HG02571 (cell line): ENCODE measurements around the gene CPXCR1.
"Not testable (repeated sequence)": the region's sequence is repeated elsewhere in the genome, so short reads cannot be mapped to it uniquely, and the experiment has no call there.

Experiments
- ATAC-seq: cut with Tn5 transposase; IDR thresholded peaks from one replicate; pipeline ENCODE4 v1.9.1; 2021; ENCODE audit warnings: mild to moderate bottlenecking, moderate library complexity; ENCODE audit not compliant: unreplicated experiment

Gene CPXCR1

DNA sequence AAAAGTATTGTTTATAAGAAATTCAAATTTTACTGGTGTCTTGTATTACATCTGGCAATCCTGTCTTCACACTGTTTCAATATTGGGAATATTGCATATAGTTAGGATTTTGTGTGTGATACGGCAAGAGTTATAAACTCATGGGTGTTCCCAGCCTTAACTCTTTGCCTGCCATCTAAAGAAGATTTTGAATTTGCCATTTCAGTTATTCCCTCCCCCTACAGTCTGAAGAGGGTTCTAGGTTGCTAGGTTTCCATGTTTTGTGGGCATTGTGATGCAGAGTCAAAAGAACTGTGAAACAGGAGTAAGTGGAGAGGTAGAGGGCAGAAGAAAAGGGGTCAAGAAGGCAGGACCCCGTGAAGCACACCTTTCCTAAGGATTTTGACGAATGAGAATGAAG lies at the start of gene CPXCR1:
TSS of gene CPXCR1 (plus strand) at position 301 of the 400 bp plus-strand sequence. CDS start 6,190 bp downstream, outside the sequence.
- no peak for ATAC-seq

DNA sequence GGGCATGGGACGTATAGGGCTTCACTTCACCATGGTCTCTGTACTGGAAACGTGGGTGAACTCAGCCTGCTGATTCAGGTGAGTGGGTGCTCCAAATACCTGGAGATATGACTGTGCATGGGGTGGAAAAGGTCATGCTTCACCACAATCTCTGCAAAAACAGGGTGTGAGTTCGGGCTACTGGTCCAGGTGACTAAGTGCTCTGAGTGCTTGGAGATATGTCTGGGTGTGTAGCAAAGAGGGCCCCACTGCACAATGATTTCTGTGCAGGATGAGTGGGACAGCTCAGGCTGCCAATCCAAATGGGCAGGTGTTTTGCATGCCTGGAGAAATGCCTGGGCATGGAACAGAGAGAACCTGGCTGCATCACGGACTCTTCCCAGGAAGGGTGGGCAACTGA lies 11.2 kb upstream of the CPXCR1 start:
- no peak for ATAC-seq

DNA sequence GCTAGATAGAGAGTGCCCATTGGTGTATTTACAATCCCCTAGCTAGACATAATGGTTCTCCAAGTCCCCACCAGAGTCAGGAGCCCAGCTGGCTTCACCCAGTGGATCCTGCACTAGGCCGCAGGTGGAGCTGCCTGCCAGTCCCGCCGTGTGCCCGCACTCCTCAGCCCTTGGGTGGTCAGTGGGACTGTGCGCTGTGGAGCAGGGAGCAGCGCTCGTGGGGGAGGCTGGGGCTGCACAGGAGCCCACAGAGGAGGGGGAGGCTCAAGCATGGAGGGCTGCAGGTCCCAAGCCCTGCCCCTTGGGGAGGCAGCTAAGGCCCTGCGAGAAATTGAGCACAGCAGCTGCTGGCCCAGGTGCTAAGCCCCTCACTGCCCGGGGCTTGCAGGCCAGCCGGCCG lies 810 bp upstream of the CPXCR1 start:
- ATAC-seq, result not testable (repeated sequence)

DNA sequence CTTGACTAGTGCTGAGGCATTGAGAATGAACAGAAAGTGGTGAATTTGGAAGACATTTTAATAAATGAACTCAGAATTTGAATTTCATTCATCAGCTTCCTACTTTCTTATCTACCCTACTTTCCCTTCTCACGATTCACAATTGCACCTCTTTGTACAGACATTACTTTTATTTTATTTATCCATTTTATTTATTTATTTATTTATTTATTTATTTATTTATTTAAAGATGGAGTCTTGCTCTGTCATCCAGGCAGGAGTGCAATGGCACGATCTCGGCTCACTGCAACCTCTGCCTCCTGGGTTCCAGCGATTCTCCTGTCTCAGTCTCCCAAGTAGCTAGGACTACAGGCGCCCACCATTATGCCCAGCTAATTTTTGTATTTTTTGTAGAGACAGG lies 5.3 kb downstream of the CPXCR1 start:
- not testable (repeated sequence) for ATAC-seq

DNA sequence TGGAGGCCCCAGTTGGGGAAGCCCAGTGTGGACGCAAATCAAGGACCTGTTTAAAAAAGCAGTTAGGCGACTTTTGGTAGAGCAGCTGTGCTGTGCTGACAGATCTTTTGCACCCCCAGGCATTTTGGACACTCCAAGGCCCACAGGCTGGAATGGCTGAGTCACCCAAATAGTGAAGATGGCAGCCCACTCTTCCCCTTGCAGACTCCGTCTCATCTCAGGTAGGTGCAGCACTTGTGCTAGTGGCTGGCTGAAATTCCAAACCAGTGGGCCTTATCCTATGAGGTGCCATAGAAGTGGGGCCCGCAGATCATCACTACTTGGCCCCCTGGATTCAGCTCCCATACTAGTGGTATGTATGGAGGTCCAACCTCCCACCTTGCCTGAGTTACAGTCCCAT lies 42.8 kb downstream of the CPXCR1 start:
- no peak for ATAC-seq
